ENCODE data around the gene NCS1.
A peak's percentile ranks its signal among the peaks of the same experiment; 100 is the strongest.

NCS1 gene

GRCh38 chr9:130215341-130216119, 43.3 kb downstream of the NCS1 start:
- DNase-seq, result no peak

GRCh38 chr9:130217838-130218237, 45.6 kb downstream of the NCS1 start:
- no peak for DNase-seq

GRCh38 chr9:130219661-130220096, 47.5 kb downstream of the NCS1 start:
- DNase-seq, result no peak

- no peak for DNase-seq
Measured at GRCh38 chr9:130220352-130220751, 48.1 kb downstream of the NCS1 start.

- no peak for DNase-seq
Measured at GRCh38 chr9:130222833-130223232, 50.6 kb downstream of the NCS1 start.

GRCh38 chr9:130225071-130225470, 52.9 kb downstream of the NCS1 start:
- DNase-seq, result no peak

GRCh38 chr9:130225586-130225985, 53.4 kb downstream of the NCS1 start:
- no peak for DNase-seq

- DNase-seq, result no peak
Measured at GRCh38 chr9:130226112-130226511, 53.9 kb downstream of the NCS1 start.

GRCh38 chr9:130227833-130228232, 55.6 kb downstream of the NCS1 start:
- no peak for DNase-seq

- DNase-seq, result no peak
Measured at GRCh38 chr9:130229759-130230158, 57.6 kb downstream of the NCS1 start.

- DNase-seq, result no peak
Measured at GRCh38 chr9:130230631-130231030, 58.4 kb downstream of the NCS1 start.

GRCh38 chr9:130232899-130233586, 60.8 kb downstream of the NCS1 start:
- DNase-seq, result no peak

- no peak for DNase-seq
Measured at GRCh38 chr9:130233587-130233945, 61.4 kb downstream of the NCS1 start.

GRCh38 chr9:130234340-130235260, 62.4 kb downstream of the NCS1 start:
- no peak for DNase-seq

GRCh38 chr9:130235558-130236435, 63.6 kb downstream of the NCS1 start:
- peak; percentile 36 for DNase-seq

GRCh38 chr9:130236436-130236985, 64.3 kb downstream of the NCS1 start:
- DNase-seq, result no peak

- no peak for DNase-seq
Measured at GRCh38 chr9:130237076-130237475, 64.9 kb downstream of the NCS1 start.

- no peak for DNase-seq
Measured at GRCh38 chr9:130237763-130238524, 65.7 kb downstream of the NCS1 start.

- DNase-seq, result no peak
Measured at GRCh38 chr9:130239363-130239695, 67.1 kb downstream of the NCS1 start.

- DNase-seq, result no peak
Measured at GRCh38 chr9:130239741-130240241, 67.6 kb downstream of the NCS1 start.
